Smooth muscle cell (in vitro differentiated cells): ENCODE data around the gene FCRL3. TPM values are rescaled to one million over a fixed set of nuclear protein-coding genes. Genes with fewer than 3 reads are reported as not detected.

Experiments
- DNase-seq: peaks from one replicate; lab custom pipeline; 2025; ENCODE audit not compliant: unreplicated experiment; lab: John Stamatoyannopoulos, UW
- H2AFZ ChIP-seq: fragments of 200-600 bp; sonication (generic); 2 replicates; pipeline ENCODE4 v1.6.0; 2016; ENCODE audit warnings: antibody characterized with exemption, low read depth, mild to moderate bottlenecking
- H3F3A ChIP-seq: fragments of 200-600 bp; sonication (generic); 2 replicates; pipeline ENCODE4 v1.6.0; 2017; ENCODE audit warnings: antibody characterized with exemption, low read depth
- H3K27ac ChIP-seq: fragments of 200-600 bp; sonication (generic); 2 replicates; pipeline ENCODE4 v1.5.1; 2016; ENCODE audit warnings: low read depth, mild to moderate bottlenecking
- H3K27me3 ChIP-seq: fragments of 200-600 bp; sonication (generic); 2 replicates; pipeline ENCODE4 v1.6.1; 2016; ENCODE audit warnings: low read depth, mild to moderate bottlenecking
- H3K36me3 ChIP-seq: fragments of 200-600 bp; sonication (generic); 2 replicates; pipeline ENCODE4 v1.5.1; 2016; ENCODE audit warnings: low read depth
- H3K4me1 ChIP-seq: fragments of 200-600 bp; sonication (generic); 2 replicates; pipeline ENCODE4 v1.5.1; 2016; ENCODE audit warnings: low read depth
- H3K4me2 ChIP-seq: fragments of 200-600 bp; sonication (generic); 2 replicates; pipeline ENCODE4 v1.6.0; 2016; ENCODE audit warnings: mild to moderate bottlenecking
- H3K4me3 ChIP-seq: fragments of 200-600 bp; sonication (generic); 2 replicates; pipeline ENCODE4 v1.5.1; 2016; ENCODE audit warnings: mild to moderate bottlenecking
- H3K79me2 ChIP-seq: fragments of 200-600 bp; sonication (generic); 2 replicates; pipeline ENCODE4 v1.6.0; 2016; ENCODE audit warnings: low read depth, mild to moderate bottlenecking
- H3K9ac ChIP-seq: fragments of 200-600 bp; sonication (generic); 2 replicates; pipeline ENCODE4 v1.6.0; 2016; ENCODE audit warnings: low read depth
- H3K9me3 ChIP-seq: fragments of 200-600 bp; sonication (generic); replicated peaks from 2 replicates; pipeline ENCODE4 v1.5.1; 2016; ENCODE audit warnings: low read depth
- H4K20me1 ChIP-seq: fragments of 200-600 bp; sonication (generic); 2 replicates; pipeline ENCODE4 v1.6.0; 2016; ENCODE audit warnings: low read depth
- WGBS: methylation state at CpG from one replicate; pipeline ENCODE4 v1.1.7; 2016; ENCODE audit warnings: low lambda C conversion rate; 5-methylcytosine and 5-hydroxymethylcytosine counted together
- polyA plus RNA-seq: library from polyadenylated mRNA; unstranded; fragments of >200 nt; fragmentation: Nextera tagmentation; extraction: Ambion mirVana; gene quantifications from 2 replicates; pipeline ENCODE4 v1.2.1, GENCODE V29; 2016
- total RNA-seq: library from RNA; depleted of rRNA; stranded (reverse); fragments of >200 nt; gene quantifications from 2 replicates; pipeline ENCODE4 v1.2.3, GENCODE V29; 2014
- TF ChIP-seq, protein P1 (sequence below): fragments of 200-600 bp; sonication (generic); IDR thresholded peaks from 2 replicates; pipeline ENCODE4 v1.5.1; 2017; ENCODE audit warnings: borderline replicate concordance, mild to moderate bottlenecking, antibody characterized with exemption; ENCODE audit not compliant: insufficient read depth, poor library complexity, severe bottlenecking

FCRL3 gene
- total and polyA plus RNA-seq, 2 experiments from 2014 or later = not detected

DNA sequence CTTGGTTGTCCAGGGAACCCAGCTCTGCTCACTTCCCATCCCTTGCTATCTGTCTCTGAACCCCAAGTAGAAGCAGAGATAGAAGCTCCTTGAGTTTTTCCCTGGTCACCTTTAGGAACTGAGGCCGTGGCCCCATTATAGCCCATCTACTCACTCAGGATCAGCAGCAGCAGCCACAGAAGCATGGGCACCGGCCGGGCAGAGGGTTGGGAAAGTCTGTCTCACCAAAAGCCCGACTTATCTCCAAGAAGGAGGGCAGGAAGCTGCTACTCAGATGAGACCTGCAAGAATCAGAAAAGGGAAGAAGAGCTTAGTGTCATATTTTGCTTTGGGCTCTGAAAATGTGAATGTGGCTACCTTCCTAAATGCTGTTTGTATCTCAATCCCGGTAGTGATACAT lies 264 bp downstream of the FCRL3 start:
- Histone ChIP-seq H3K36me3 (no peaks in the 10 kb centered on the region), H3K4me2 (no peak overlapping the region), H3F3A (no peaks in the 10 kb centered on the region), H3K4me1 (no peaks in the 10 kb centered on the region), H3K9ac (no peak overlapping the region), H4K20me1 (no peaks in the 10 kb centered on the region), H3K9me3 (no peaks in the 10 kb centered on the region), H3K79me2 (no peaks in the 10 kb centered on the region), H3K27me3 (no peaks in the 10 kb centered on the region), H3K4me3 (no peak overlapping the region), H2AFZ (no peak overlapping the region), H3K27ac (no peak overlapping the region)
- 94% methylated on average over 5 of the region's 5 CpGs for WGBS
- TF ChIP-seq, protein P1, sequence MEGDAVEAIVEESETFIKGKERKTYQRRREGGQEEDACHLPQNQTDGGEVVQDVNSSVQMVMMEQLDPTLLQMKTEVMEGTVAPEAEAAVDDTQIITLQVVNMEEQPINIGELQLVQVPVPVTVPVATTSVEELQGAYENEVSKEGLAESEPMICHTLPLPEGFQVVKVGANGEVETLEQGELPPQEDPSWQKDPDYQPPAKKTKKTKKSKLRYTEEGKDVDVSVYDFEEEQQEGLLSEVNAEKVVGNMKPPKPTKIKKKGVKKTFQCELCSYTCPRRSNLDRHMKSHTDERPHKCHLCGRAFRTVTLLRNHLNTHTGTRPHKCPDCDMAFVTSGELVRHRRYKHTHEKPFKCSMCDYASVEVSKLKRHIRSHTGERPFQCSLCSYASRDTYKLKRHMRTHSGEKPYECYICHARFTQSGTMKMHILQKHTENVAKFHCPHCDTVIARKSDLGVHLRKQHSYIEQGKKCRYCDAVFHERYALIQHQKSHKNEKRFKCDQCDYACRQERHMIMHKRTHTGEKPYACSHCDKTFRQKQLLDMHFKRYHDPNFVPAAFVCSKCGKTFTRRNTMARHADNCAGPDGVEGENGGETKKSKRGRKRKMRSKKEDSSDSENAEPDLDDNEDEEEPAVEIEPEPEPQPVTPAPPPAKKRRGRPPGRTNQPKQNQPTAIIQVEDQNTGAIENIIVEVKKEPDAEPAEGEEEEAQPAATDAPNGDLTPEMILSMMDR = no peak
- DNase-seq = no peak

DNA sequence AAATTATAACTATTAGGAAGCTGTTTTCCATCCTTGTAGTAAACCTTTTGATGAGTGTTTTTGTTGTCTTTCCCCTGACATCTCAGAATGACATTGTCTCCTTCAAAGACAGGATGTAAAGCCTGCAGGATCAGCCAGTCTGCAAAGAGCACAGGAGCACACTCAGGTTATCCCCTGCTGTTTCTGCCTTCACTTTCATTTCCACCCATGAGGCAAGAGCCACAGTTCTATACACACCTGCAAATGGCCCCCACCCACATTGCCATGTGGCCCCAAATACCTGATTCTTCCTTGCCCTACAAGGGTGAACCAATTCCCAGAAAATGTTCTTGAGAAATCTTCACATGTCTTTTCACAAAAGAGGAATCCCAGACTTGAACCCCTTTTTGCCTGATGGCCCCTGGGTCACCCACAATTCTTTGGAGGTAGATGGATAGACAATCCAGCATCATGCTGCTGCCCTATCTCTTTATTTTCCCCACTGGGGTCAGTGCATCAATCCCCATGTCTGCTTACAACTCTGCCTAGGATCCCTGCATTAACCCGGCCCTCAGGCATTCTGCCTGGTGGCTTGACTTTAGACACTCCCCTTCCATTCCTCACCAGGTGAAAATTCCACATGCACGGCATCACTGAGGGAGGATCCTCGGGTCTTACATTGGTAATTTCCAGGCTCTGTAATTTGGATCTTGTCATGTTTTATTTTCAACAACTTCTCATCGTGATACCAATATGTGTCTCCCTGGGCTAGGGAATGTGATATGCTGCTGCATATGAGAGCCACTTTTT lies 2.6 kb downstream of the FCRL3 start:
- WGBS = 65% methylated on average over 4 of the region's 4 CpGs
- Histone ChIP-seq H3K4me2 (no peak overlapping the region), H3K27ac (no peak overlapping the region), H3K4me3 (no peak overlapping the region), H3K79me2 (no peaks in the 10 kb centered on the region), H3K4me1 (no peaks in the 10 kb centered on the region), H2AFZ (no peak overlapping the region), H3F3A (no peaks in the 10 kb centered on the region), H3K27me3 (no peaks in the 10 kb centered on the region), H3K36me3 (no peaks in the 10 kb centered on the region), H4K20me1 (no peaks in the 10 kb centered on the region), H3K9ac (no peak overlapping the region), H3K9me3 (no peaks in the 10 kb centered on the region)
- TF ChIP-seq, protein P1 = no peak
- no peak for DNase-seq

DNA sequence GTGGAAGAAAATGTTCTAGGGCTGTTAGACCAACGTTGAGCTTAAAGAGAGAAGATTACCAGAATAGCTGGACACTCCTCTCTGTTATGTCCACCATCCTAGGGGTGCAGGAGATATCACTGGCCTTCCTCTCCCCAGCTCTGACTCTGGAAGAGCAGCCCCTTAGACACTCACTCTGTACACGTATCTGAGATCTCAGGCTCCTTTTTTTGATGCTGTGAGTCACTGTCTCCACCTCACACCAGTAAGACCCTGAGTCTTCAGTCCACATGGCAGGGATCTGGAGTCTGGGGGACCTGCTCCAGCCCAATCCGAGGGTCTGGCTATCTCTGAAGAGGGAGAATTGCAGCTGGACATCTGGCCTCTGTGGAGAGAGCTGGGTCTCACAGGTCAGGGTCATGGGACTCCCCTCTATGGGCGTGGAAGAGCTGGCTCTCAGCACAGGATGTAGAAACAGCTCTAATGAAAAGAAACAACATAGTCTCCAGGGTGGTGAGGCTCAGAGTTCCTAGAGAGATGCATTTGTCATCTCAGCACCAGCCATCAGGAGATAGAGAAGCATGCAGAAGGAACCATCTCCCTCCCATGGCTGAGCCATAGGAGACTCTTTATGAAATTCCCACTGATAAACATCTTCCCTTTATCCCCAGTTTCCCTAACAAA lies 3.5 kb downstream of the FCRL3 start:
- Histone ChIP-seq H3K4me2 (no peak overlapping the region), H3K4me1 (no peaks in the 10 kb centered on the region), H2AFZ (no peak overlapping the region), H4K20me1 (no peaks in the 10 kb centered on the region), H3K36me3 (no peaks in the 10 kb centered on the region), H3K9ac (no peak overlapping the region), H3K79me2 (no peaks in the 10 kb centered on the region), H3F3A (no peaks in the 10 kb centered on the region), H3K27me3 (no peaks in the 10 kb centered on the region), H3K9me3 (no peaks in the 10 kb centered on the region), H3K27ac (no peak overlapping the region), H3K4me3 (no peak overlapping the region)
- no peak for DNase-seq
- 80% methylated on average over 4 of the region's 4 CpGs for WGBS
- TF ChIP-seq, protein P1 = no peak
